HG02885 (cell line): ENCODE data around the gene VPS26B.
"Not testable (repeated sequence)": the region's sequence is repeated elsewhere in the genome, so short reads cannot be mapped to it uniquely, and the experiment has no call there.

ENCODE experiments used
- ATAC-seq: cut with Tn5 transposase; IDR thresholded peaks from one replicate; pipeline ENCODE4 v1.9.1; 2021; ENCODE audit warnings: mild to moderate bottlenecking; ENCODE audit not compliant: unreplicated experiment, poor library complexity

Gene VPS26B

DNA sequence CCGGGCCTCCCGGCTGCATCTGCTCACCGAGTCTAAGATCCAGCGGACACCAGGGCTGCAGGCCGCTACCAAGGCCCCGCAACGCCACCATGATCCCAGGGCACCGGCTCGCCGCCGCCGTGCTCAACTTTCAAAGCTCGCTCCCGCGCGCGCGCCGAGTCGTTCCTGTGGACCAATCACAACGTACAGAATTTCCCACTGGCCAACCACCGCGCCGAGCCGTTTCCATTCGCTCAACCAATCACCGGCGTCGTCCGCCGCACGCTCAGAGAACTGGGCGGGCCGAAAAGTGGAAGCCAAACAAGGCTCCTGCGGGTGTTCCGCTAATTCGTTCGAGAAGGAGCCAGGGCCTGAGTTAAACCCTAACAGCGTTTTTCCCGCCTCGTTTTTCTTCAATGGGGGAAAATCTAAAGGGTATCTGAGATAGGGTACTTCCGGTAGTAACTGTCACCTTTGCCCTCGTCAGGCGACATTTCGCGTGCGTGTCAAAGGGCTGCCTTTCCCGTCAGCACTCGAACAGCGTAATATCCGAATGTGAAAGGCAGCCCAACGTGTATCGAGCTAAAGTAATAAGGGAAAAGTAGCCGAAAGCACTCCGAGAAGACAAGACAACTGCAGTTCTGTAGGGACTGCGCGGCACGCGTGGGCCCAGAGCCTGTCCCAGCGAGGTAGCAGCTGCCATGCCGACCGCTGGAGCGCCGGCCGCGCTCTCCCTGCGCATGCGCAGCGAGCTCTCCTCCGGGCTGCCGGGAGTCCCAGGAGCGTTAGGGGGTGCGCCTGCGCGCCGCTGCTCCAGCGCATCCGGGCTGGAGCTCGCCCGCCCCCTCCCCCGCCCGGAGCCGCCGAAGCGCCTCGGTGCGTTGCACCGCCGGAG lies at the start of gene VPS26B, which contains the start of gene NCAPD3:
Gene VPS26B, plus strand, starts transcription at position 836 of the 874 bp plus-strand sequence. CDS start 452 bp downstream, outside the sequence.
Gene NCAPD3, minus strand, starts transcription at position 132 of the 874 bp plus-strand sequence. Its CDS starts 41 bp downstream, at position 91.
- peak; percentile 79 for ATAC-seq

DNA sequence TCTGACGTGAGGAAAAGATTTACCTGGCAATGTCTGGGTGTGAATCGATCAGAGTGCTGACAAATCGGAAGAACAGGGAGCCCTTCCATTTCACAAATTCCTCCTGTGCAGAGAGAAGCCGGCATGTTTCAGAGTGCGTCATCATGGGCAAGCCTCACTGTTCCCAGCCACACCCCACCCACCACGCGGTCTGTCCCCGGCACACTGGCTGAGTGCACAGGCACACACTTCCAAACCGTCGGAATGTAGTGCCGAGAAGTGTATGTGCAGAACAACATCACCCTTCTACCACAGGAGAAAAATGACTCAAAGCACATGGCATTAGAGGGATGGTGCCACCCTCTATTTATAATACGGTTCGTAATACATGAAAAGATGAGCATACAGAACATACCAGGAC lies 48.2 kb upstream of the VPS26B start:
- no peak for ATAC-seq

DNA sequence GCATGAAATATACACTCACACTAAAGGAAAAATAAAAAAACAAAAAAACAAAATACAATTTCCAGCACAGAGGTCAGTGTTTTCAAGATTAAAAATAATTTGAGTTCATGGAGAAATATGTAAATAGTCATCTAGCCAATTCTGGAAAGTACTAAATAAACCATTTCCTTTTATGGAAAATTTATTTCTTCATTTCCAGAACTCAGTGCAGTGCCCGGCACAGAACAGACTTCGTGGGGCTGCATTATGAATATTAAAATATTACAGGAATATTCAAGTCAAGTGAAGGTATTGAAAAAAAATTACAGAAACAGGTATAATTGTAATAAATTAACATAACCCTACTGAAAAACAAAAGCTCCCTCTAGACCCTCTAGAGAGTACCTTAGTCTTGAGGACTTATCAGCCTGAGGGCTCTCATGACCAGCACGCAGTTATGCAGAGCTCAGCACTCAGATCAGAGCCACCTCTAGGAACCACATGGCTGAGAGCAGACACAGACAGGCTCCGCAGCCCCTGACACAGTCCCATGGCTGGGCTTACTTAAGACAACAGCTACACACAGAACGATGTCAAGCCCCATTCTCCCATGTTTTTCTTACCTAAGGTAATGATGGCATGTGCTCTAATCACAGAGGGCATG lies 46.3 kb upstream of the VPS26B start:
- no peak for ATAC-seq

DNA sequence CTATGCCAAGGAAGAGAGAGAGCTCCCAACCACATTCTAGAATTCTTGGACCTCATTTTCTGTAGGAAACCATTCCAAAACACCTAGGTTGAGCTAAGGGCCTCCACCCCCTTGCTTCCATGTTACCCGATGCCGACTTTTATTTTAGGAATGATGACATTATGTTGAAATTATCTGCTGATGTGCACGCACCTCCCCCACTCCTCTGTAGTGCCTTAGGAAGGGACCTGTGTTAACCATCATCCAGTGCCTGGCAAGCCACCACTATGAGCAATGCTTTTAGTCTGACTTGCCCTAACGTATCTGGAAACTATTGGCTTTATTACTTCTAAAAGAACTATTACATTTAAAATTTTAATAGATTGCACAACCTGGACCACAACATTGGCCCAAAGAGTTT lies 42.8 kb upstream of the VPS26B start:
- ATAC-seq, result no peak

DNA sequence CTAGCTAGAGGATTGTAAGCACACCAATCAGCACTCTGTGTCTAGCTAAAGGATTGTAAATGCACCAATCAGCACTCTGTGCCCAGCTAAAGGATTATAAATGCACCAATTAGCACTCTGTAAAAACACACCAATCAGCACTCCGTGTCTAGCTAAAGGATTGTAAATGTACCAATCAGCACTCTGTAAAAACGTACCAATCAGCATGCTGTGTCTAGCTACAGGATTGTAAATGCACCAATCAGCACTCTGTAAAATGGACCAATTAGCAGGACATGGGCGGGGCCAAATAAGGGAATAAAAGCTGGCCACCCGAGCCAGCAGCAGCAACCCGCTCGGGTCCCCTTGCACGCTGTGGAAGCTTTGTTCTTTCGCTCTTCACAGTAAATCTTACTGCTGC lies 36.4 kb upstream of the VPS26B start:
- ATAC-seq, result not testable (repeated sequence)

DNA sequence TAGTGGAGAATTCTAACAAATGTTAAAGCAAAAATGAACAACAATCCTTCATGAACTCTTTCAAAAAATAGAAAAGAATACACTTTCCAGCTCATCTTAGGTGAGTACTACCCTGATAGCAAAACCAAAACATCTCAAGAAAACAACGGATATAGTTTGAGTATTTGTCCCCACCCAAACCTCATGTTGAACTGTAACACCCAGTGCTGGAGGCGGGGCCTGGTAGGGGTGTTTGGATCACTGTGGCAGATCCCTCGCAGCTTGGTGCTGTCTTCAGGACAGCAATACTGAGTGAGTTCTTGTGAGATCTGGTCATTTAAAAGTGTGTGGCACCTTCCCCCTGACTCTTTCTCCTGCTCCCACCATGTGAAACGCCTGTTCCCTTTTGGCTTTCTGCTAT lies 27.7 kb upstream of the VPS26B start:
- no peak for ATAC-seq

DNA sequence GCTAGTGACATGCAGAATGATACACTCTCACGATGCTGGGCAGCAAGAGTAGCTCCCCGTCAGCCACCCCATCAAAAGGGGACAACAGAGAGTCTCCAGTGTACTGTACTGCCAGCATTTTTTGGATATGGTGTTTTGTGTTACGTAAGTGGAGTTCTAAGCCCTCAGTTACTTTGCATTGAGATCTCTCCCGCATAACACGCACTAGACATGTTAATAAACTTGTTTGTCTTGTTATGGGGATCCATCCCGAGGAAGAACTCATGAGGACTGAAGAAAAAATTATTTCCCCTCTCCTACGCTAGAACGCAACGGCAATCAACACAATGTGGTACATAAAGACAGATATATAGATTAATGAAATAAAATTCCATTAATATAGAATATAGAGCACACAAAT lies 24.9 kb upstream of the VPS26B start:
- ATAC-seq, result no peak

DNA sequence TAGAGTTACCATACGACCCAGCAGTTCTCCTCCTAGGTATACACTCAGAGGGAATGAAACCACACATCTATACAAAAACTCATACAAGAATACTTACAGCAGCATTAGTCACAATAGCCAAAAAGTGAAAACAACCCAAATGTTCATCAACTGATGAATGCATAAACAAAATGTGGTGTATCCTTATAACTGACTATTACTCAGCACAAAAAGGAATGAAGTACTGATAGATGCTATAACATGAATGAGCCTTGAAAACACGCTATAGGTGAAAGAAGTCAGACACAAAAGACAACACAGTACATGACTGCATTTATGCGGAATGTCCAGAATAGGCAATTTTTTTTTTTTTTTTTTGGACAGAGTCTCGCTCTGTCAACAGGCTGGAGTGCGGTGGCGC lies 23.8 kb upstream of the VPS26B start:
- no peak for ATAC-seq

DNA sequence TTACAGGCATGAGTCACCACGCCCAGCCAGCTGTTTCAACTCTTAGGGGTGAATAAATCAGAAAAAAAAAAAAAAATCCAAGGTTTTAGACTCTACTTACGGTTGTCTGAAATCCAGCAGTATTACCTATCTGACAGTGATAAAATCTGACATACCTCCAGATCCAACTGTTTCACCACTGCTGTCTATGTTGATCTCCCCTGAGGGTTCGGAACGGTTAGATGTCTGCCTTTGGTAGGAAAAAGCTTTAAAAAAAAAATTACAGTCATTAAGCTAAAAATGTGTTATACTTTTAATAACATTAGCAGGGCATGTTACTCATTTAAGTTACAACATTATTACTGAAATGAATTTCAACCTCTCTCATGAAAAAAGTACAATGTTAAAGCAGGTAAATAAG lies 21.8 kb upstream of the VPS26B start:
- ATAC-seq, result no peak

DNA sequence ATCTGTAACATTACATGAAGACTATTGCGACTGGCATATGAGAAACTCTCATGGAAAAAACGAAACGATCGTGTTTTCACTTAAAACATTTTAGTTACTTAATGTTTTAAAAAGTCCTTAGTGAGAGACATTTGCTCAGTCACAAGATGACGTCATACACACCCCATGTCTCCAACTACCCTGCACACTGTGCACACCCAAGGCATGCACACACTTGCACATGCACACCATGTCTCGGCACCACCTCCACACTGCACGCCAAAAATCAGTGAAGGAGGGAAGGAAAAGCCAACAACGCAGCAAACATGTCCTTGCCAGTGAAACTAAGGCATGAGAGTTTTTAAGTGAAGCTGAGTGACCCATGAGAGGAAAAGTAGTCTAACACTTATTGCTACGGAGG lies 18.7 kb upstream of the VPS26B start:
- ATAC-seq, result no peak

DNA sequence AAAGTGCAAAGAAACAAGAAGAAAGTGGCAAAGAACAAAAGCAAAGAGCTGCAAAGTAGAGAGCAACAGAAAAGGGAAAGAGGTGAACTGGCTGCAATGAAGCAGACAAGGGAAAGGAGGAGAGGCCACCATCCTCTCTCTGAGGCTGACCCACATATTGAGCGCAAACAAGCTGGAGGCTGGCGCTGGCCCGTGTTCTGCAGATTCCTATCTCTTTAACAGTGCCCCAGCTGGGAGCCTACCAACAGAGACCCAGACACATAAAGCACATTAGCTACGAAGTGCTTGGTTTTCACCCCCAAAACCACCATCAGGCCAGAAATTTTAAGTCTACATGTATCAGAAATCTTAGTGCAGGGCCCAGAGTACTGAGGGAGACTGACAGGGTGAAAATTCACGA lies 18.3 kb upstream of the VPS26B start:
- ATAC-seq, result no peak

DNA sequence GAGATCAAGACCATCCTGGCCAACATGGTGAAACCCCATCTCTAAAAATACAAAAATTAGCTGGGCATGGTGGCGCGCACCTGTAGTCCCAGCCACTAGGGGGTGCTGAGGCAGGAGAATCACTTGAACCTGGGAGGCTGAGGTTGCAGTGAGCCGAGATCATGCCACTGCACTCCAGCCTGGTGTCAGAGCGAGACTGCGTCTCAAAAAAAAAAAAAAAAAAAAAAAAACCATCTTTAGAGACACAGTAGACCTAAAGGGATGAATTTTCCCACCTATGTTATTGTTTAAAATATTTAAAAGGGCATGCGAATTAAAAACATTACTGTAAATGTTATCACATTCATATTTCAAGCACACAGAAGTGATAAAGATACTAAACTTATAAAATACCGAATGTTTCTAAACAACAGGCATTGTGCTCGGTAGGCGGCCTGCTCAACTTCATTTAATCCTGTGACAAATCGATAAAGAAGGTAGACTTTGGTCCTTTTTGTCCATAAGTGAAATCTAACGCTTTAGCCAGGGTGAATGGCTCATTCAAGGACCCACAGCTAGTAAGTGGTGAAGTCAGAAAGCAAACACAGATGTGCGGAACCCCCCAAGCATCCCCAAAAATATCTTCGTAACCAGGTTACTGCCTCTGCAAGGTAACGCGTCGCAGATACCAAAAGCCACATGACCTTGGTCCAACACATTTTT lies 16.8 kb upstream of the VPS26B start:
- ATAC-seq, result no peak

DNA sequence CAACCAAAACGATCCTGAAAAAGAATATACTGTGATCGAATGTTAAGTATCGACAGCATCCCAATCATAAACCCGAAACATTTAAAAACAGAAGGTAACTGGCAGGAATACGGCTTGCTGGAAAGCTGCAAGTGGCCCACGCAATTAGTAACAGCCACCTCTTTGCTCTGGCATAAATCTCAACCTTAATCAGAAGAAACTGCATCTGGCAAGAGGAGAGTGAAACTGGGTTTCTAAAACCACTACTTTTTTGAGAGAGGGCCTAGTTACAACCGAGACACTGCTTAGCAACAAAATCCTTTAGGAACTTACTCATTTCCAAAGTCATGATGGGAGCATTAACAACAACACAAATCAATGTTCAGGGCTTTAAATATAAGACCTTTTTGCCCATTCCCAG lies 8.6 kb upstream of the VPS26B start:
- ATAC-seq, result no peak

DNA sequence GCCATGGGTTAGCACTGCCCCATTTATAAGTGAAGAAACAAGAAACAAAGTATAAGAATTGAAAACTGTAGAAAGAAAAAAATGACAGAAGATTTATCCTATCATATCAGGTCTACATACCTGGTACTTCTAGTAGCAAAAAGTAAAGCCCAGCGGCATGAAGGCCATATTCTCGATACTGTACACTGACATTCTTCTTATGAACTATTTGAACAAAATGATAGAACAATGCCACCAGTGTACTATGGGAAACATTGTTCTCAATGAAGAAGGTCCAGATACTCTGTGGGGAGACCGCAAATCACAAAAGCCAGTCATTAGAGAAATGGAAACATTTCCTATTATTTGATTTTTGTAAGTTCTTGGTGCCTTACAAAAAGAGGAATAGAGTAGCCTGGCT lies 7.7 kb upstream of the VPS26B start:
- ATAC-seq, result no peak

DNA sequence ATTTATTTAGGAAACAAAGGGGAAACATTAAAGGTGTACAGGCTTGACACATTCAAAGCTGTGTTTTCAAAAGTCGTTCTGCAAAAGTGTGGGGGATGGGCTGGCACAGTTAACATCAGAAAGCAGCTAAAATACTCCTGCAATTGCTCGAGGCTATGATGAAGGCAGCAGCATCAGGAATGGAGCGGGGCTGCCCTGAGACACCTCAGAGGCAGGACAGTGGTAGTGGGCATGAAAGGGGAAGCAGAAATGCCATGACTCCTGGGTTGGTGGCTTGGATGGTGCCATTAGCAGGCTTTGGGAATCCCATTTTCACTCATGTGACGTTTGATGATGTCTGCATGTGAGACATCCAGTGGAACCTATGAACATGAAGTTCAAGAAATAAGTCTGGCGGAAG lies 1.4 kb upstream of the VPS26B start:
- ATAC-seq, result no peak

DNA sequence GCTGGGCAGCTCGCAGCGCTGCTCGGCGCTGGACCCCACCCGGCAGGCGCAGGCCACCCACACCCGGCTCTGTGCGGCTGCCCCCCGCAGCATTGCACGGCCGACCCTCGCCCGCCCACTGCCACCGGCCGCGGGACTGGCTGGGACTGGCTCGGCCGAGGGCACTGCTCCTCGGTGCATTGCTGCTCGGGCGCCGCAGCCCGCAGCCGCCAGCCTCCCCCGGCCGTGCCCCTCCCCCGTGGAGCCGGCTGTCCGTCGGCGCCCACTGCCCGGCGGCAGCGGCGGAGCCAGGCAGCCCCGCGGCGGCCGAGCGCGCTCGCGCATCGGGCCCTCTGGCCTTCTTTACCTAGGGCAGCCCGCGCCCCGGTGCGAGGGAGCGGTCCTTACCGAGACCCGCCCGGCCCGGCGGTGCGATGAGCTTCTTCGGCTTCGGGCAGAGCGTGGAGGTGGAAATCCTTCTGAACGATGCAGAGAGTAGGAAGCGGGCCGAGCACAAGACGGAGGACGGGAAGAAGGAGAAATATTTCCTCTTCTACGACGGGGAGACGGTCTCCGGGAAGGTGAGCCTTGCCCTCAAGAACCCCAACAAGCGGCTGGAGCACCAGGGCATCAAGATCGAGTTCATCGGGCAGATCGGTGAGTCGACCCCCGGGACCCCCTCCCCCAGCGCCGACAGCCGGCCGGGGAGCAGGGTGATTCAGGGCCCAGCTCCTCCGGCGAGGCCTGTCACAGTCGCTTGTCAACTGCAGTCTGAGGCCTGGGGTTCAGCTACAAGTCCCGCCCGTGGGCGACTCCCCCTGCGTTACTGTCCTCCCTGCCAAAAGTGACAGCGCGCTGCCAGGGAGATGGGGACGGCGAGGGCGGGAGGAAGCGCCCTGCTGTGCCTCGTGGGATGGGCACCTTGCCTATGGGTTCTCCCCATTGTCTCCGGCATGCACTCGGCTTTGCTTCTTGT lies 516 bp downstream of the VPS26B start:
- peak; percentile 21 for ATAC-seq

DNA sequence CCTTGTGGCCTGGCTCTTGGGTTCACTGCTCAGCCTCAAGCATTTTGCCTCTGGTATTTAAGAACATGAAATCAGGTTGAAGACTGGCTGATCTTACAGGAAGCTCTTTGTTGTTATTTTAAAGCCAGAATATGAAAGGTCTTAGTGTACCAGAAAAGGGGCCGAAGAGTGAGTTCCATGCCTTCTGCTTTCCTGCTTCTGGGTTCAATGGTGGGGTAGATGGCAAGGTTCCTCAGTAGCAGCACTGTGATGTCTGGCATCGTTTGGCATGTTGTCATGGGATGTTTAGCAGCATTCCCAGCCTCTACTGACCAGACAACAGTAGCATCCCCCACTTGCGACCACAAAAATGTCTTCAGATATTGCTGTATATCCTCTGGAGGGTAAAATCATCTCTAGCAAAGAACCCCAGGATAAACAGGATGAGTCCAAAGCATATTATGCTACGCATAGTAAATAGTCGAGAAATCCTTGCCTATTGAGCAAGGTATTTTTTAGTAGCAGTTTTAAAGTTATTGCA lies 2.4 kb downstream of the VPS26B start:
- no peak for ATAC-seq

DNA sequence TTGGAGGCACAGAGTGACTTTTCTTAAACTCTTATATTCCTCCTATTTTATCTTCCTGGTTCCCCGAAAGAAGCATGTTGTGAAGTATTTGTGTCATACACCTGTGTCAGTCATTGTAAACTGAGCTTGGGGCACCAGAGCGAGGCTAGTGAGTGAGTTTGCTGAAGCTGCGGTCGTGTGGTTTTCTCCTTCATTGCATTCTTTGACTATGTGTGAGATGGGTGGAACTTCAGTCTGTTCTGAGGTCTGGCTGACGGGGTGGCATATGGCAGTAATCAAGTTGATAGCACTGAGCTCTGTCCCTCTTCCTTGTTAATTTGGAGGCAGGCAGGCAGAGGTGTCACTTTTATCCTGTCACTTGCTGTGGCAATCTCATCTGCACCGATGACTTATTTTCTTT lies 4.2 kb downstream of the VPS26B start:
- peak; percentile 61 for ATAC-seq

DNA sequence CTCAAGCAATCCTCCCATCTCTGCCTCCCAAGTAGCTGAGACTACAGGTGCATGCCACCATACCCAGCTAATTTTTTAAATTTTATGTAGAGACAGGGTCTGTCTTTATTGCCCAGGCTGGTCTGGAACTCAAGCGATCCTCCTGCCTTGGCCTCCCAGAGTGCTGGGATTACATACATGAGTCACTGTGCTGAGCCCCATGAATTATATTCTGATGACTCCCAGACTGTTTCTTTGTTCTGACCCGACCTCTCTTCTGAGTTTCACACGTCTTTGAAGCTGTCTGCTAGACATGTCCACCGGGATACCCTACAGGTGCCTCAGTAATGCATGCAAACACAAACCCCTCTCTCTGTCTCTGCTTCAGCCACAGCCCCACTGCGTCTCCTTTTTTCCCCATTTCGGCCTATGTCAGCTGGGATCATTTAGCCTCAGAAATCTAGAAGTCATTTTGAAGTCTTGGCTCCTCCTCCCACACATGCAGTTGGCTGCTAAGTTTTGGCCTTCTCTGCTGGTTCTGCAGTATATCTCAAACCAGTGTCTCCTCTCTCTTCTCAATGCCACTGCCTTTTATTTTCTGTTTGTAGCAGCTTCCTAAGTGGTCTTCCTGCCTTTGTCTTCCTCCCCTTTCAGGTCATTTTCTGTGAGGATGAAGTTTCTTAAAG lies 4.8 kb downstream of the VPS26B start:
- ATAC-seq, result no peak
